GM23338 (cell line): ENCODE measurements around the gene TM7SF2. TPM values are rescaled to one million over a fixed set of nuclear protein-coding genes. Genes with fewer than 3 reads are reported as not detected.

Experiments
- ATAC-seq: fragments of 200-7000 bp; cut with Tn5 transposase; 3 replicates; pipeline ENCODE4 v1.9.1; 2020
- DNase-seq: peaks from one replicate; pipeline ENCODE4 v3.0.0-alpha.2; 2015; ENCODE audit warnings: low spot score
- H2AFZ ChIP-seq: fragments of 200-600 bp; sonication (generic); 2 replicates; pipeline ENCODE4 v1.8.0; 2016; ENCODE audit warnings: antibody characterized with exemption, mild to moderate bottlenecking, moderate library complexity
- H3F3A ChIP-seq: fragments of 200-600 bp; sonication (generic); replicated peaks from 2 replicates; pipeline ENCODE4 v1.8.0; 2017; ENCODE audit warnings: antibody characterized with exemption, mixed run types, low read depth
- H3K27ac ChIP-seq: fragments of 200-600 bp; sonication (generic); 2 replicates; pipeline ENCODE4 v1.6.1; 2016; ENCODE audit warnings: low read depth
- H3K27me3 ChIP-seq: fragments of 200-600 bp; sonication (generic); 2 replicates; pipeline ENCODE4 v1.8.0; 2016; ENCODE audit warnings: mild to moderate bottlenecking, mixed run types, moderate library complexity; ENCODE audit not compliant: insufficient read depth
- H3K36me3 ChIP-seq: fragments of 200-600 bp; sonication (generic); 2 replicates; pipeline ENCODE4 v1.8.0; 2016; ENCODE audit warnings: mild to moderate bottlenecking; ENCODE audit not compliant: insufficient read depth
- H3K4me1 ChIP-seq: fragments of 200-600 bp; sonication (generic); 2 replicates; pipeline ENCODE4 v1.8.0; 2016; ENCODE audit warnings: mild to moderate bottlenecking, moderate library complexity; ENCODE audit not compliant: insufficient read depth
- H3K4me2 ChIP-seq: fragments of 200-600 bp; sonication (generic); 2 replicates; pipeline ENCODE4 v1.7.1; 2017; ENCODE audit warnings: mixed run types
- H3K4me3 ChIP-seq: fragments of 200-600 bp; sonication (generic); 2 replicates; pipeline ENCODE4 v1.6.1; 2016; ENCODE audit warnings: mixed run types
- H3K79me2 ChIP-seq: fragments of 200-600 bp; sonication (generic); replicated peaks from 2 replicates; pipeline ENCODE4 v1.8.0; 2017; ENCODE audit warnings: mild to moderate bottlenecking; ENCODE audit not compliant: insufficient read depth
- H3K9me2 ChIP-seq: fragments of 200-600 bp; sonication (generic); 2 replicates; pipeline ENCODE4 v1.8.0; 2017; ENCODE audit not compliant: insufficient read depth
- H4K20me1 ChIP-seq: fragments of 200-600 bp; sonication (generic); replicated peaks from 2 replicates; pipeline ENCODE4 v1.8.0; 2017; ENCODE audit warnings: mild to moderate bottlenecking; ENCODE audit not compliant: insufficient read depth
- H3K27ac Mint-ChIP-seq: 2 replicates; pipeline ENCODE4 v1.8.0; 2020; ENCODE audit warnings: inconsistent platforms, mild to moderate bottlenecking, moderate library complexity, mixed read lengths
- H3K27me3 Mint-ChIP-seq: 3 replicates; pipeline ENCODE4 v1.8.0; 2022; ENCODE audit warnings: low read depth, mild to moderate bottlenecking, moderate library complexity, mixed read lengths, inconsistent platforms; ENCODE audit not compliant: insufficient read depth, poor library complexity
- H3K36me3 Mint-ChIP-seq: 3 replicates; pipeline ENCODE4 v1.8.0; 2021; ENCODE audit warnings: low read depth, mild to moderate bottlenecking, inconsistent platforms, moderate library complexity, mixed read lengths
- H3K4me1 Mint-ChIP-seq: 3 replicates; pipeline ENCODE4 v1.8.0; 2020; ENCODE audit warnings: mild to moderate bottlenecking, inconsistent platforms, mixed read lengths
- H3K4me3 Mint-ChIP-seq: 3 replicates; pipeline ENCODE4 v1.8.0; 2021; ENCODE audit warnings: moderate library complexity, mild to moderate bottlenecking, inconsistent platforms, mixed read lengths
- H3K9me3 Mint-ChIP-seq: 3 replicates; pipeline ENCODE4 v1.8.0; 2020; ENCODE audit warnings: moderate library complexity, mild to moderate bottlenecking, inconsistent platforms, mixed read lengths
- CREB1 ChIP-seq: fragments of 250-450 bp; sonication (Bioruptor Pico); IDR thresholded peaks from 2 replicates; pipeline ENCODE4 v1.5.0; 2020; ENCODE audit warnings: low read depth, mild to moderate bottlenecking, moderate library complexity
- CTCF ChIP-seq, 2 experiments: fragments of 200-600 bp in 1 of 2; sonication (generic) in 1 of 2; conservative IDR thresholded peaks; 2 replicates each; pipeline versions ENCODE4 v1.5.1 to v1.6.1; 2016 to 2017; ENCODE audit warnings: antibody characterized with exemption in 2 of 2, low read depth in 2 of 2, mild to moderate bottlenecking in 2 of 2, moderate library complexity in 1 of 2
- POLR2AphosphoS5 ChIP-seq: IDR thresholded peaks from 2 replicates; pipeline ENCODE4 v1.6.1; 2016; ENCODE audit warnings: antibody characterized with exemption, low read depth
- ZNF331 ChIP-seq: fragments of 250-450 bp; sonication (Bioruptor Pico); IDR thresholded peaks from 2 replicates; pipeline ENCODE4 v1.5.0; 2020; ENCODE audit warnings: low read depth, mild to moderate bottlenecking, moderate library complexity
- polyA plus RNA-seq: library from polyadenylated mRNA; unstranded; fragments of >200 nt; fragmentation: Nextera tagmentation; extraction: Ambion mirVana; gene quantifications from 2 replicates; pipeline ENCODE4 v1.2.1, GENCODE V29; 2016
- total RNA-seq: library from RNA; depleted of rRNA; stranded (reverse); fragments of >200 nt; shearing (Covaris generic); gene quantifications from 2 replicates; pipeline ENCODE4 v1.2.3, GENCODE V29; 2014
- TF ChIP-seq, protein P1 (sequence below): IDR thresholded peaks from 2 replicates; pipeline ENCODE4 v1.6.1; 2016; ENCODE audit warnings: antibody characterized with exemption
- TF ChIP-seq, protein P2 (sequence below): fragments of 250-450 bp; sonication (Bioruptor Pico); IDR thresholded peaks from 2 replicates; pipeline ENCODE4 v1.5.0; 2020; ENCODE audit warnings: mild to moderate bottlenecking, moderate library complexity

Gene TM7SF2
- total and polyA plus RNA-seq, 2 experiments from 2014 or later: 43.5 to 82.3 TPM

GRCh38 chr11:65083834-65084597 lies 27.7 kb upstream of the TM7SF2 start, which contains the start of the genes CDCA5 and ZFPL1:
TSS of gene CDCA5 (minus strand) at chr11:65084040. CDS start at chr11:65083978, 62 bp downstream.
TSS of gene ZFPL1 (plus strand) at chr11:65084222. CDS start at chr11:65084699, 477 bp downstream.
- Histone ChIP-seq H3F3A (peaks cover 23% of the 10 kb centered on the region; the same call in 1 of the 2 replicates), H2AFZ (peak within 1 kb of the TSS; percentile 91), H3K4me1 (peaks cover 8% of the 10 kb centered on the region; the same call in 1 of the 2 replicates), H3K4me3 (peak within 1 kb of the TSS; percentile 93), H3K36me3 (peaks cover 9% of the 10 kb centered on the region), H3K9me2 (no peaks in the 10 kb centered on the region), H4K20me1 (peaks cover 30% of the 10 kb centered on the region), H3K27ac (peak within 1 kb of the TSS; percentile 96), H3K27me3 (no peaks in the 10 kb centered on the region), H3K79me2 (peaks cover 46% of the 10 kb centered on the region), H3K4me2 (peak within 1 kb of the TSS; percentile 96)
- ATAC-seq (peak; percentile 83), DNase-seq (peak; percentile 97)
- H3K4me3 Mint-ChIP-seq: peak within 1 kb of the TSS; percentile 100
- H3K27ac Mint-ChIP-seq: peak within 1 kb of the TSS; percentile 99
- H3K4me1 Mint-ChIP-seq: peaks cover 20% of the 10 kb centered on the region
- peaks cover 38% of the 10 kb centered on the region for H3K36me3 Mint-ChIP-seq
- no peaks in the 10 kb centered on the region; the same call in 2 of the 3 replicates for H3K9me3 Mint-ChIP-seq
- H3K27me3 Mint-ChIP-seq: peaks cover 8% of the 10 kb centered on the region
- TF ChIP-seq POLR2AphosphoS5 (peak; percentile 86), CREB1 (CRISPR knock-in tag) (peak; percentile 99), ZNF331 (no peak), CTCF (conservative IDR thresholded peaks at IDR 0.05; ENCODE audit: low read depth in 2 of 2) (no peak)
- TF ChIP-seq, protein P1, sequence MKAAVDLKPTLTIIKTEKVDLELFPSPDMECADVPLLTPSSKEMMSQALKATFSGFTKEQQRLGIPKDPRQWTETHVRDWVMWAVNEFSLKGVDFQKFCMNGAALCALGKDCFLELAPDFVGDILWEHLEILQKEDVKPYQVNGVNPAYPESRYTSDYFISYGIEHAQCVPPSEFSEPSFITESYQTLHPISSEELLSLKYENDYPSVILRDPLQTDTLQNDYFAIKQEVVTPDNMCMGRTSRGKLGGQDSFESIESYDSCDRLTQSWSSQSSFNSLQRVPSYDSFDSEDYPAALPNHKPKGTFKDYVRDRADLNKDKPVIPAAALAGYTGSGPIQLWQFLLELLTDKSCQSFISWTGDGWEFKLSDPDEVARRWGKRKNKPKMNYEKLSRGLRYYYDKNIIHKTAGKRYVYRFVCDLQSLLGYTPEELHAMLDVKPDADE: peak; percentile 55
- TF ChIP-seq, protein P2, sequence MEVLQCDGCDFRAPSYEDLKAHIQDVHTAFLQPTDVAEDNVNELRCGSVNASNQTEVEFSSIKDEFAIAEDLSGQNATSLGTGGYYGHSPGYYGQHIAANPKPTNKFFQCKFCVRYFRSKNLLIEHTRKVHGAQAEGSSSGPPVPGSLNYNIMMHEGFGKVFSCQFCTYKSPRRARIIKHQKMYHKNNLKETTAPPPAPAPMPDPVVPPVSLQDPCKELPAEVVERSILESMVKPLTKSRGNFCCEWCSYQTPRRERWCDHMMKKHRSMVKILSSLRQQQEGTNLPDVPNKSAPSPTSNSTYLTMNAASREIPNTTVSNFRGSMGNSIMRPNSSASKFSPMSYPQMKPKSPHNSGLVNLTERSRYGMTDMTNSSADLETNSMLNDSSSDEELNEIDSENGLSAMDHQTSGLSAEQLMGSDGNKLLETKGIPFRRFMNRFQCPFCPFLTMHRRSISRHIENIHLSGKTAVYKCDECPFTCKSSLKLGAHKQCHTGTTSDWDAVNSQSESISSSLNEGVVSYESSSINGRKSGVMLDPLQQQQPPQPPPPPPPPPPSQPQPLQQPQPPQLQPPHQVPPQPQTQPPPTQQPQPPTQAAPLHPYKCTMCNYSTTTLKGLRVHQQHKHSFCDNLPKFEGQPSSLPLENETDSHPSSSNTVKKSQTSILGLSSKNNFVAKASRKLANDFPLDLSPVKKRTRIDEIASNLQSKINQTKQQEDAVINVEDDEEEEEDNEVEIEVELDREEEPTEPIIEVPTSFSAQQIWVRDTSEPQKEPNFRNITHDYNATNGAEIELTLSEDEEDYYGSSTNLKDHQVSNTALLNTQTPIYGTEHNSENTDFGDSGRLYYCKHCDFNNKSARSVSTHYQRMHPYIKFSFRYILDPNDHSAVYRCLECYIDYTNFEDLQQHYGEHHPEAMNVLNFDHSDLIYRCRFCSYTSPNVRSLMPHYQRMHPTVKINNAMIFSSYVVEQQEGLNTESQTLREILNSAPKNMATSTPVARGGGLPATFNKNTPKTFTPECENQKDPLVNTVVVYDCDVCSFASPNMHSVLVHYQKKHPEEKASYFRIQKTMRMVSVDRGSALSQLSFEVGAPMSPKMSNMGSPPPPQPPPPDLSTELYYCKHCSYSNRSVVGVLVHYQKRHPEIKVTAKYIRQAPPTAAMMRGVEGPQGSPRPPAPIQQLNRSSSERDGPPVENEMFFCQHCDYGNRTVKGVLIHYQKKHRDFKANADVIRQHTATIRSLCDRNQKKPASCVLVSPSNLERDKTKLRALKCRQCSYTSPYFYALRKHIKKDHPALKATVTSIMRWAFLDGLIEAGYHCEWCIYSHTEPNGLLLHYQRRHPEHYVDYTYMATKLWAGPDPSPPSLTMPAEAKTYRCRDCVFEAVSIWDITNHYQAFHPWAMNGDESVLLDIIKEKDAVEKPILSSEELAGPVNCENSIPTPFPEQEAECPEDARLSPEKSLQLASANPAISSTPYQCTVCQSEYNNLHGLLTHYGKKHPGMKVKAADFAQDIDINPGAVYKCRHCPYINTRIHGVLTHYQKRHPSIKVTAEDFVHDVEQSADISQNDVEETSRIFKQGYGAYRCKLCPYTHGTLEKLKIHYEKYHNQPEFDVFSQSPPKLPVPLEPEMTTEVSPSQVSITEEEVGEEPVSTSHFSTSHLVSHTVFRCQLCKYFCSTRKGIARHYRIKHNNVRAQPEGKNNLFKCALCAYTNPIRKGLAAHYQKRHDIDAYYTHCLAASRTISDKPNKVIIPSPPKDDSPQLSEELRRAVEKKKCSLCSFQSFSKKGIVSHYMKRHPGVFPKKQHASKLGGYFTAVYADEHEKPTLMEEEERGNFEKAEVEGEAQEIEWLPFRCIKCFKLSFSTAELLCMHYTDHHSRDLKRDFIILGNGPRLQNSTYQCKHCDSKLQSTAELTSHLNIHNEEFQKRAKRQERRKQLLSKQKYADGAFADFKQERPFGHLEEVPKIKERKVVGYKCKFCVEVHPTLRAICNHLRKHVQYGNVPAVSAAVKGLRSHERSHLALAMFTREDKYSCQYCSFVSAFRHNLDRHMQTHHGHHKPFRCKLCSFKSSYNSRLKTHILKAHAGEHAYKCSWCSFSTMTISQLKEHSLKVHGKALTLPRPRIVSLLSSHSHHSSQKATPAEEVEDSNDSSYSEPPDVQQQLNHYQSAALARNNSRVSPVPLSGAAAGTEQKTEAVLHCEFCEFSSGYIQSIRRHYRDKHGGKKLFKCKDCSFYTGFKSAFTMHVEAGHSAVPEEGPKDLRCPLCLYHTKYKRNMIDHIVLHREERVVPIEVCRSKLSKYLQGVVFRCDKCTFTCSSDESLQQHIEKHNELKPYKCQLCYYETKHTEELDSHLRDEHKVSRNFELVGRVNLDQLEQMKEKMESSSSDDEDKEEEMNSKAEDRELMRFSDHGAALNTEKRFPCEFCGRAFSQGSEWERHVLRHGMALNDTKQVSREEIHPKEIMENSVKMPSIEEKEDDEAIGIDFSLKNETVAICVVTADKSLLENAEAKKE (CRISPR knock-in tag): no peak
